ENCODE measurements around the gene KLHDC10. TPM values are rescaled to one million over a fixed set of nuclear protein-coding genes. Genes with fewer than 3 reads are reported as not detected.
"Not testable (repeated sequence)": the region's sequence is repeated elsewhere in the genome, so short reads cannot be mapped to it uniquely, and the experiment has no call there.

The KLHDC10 gene
- total RNA-seq, 2 donors from 2014 or later, result 16.2 to 21.3 TPM

DNA sequence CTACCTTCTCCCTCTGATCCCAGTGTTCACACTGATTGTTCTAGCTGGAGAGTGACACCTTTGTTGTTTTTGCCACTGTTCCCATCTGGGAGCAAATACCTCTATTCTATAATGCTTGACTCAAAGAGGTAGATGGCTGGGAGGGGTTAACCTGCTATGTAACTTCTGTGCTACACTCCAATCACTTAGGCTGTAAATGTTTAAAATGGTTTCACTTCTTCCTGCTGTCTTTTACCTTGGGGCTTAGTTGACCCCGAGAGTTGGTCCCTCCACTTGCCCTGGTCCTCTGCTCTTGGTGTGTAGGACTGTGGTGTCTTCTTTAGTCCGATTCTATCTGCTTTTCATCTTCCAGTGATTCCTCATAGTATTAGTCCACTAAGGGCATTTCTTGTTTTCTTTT lies 22.3 kb downstream of the KLHDC10 start:
- peak overlapping the region; percentile 69 for H3K27ac Mint-ChIP-seq
- H3K9me3 Mint-ChIP-seq, result no peaks in the 10 kb centered on the region
- ATAC-seq (replicated peaks), result no peak
- no peaks in the 10 kb centered on the region for H3K27me3 Mint-ChIP-seq
- H3K4me3 Mint-ChIP-seq, result no peak overlapping the region
- H3K4me1 Mint-ChIP-seq, result peaks cover 15% of the 10 kb centered on the region
- peaks cover 8% of the 10 kb centered on the region for H3K36me3 Mint-ChIP-seq (ENCODE audit: low read depth)

DNA sequence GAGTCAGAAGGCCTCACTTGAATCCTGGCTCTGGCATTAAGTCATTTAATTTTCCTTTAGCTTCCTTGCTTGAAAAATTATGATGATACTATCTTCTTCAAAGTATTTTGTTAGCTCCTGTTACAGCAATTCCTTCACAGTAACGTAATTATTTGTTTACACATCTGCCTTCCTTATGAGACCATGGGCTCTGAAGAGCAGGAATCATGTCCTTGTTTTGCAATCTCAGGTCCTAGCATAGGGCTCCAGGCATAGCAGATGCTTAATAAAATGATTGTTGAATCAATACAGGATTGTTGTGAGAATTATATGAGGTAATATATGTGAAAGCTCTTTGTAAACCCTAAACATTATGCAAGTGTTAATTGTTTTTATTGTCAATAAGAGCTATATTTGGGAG lies 25.5 kb downstream of the KLHDC10 start:
- no peak overlapping the region for H3K4me3 Mint-ChIP-seq
- H3K9me3 Mint-ChIP-seq, result no peaks in the 10 kb centered on the region
- no peak for ATAC-seq (replicated peaks)
- H3K27ac Mint-ChIP-seq, result no peak overlapping the region
- no peaks in the 10 kb centered on the region for H3K27me3 Mint-ChIP-seq
- H3K36me3 Mint-ChIP-seq (ENCODE audit: low read depth), result no peaks in the 10 kb centered on the region
- peaks cover 10% of the 10 kb centered on the region for H3K4me1 Mint-ChIP-seq

DNA sequence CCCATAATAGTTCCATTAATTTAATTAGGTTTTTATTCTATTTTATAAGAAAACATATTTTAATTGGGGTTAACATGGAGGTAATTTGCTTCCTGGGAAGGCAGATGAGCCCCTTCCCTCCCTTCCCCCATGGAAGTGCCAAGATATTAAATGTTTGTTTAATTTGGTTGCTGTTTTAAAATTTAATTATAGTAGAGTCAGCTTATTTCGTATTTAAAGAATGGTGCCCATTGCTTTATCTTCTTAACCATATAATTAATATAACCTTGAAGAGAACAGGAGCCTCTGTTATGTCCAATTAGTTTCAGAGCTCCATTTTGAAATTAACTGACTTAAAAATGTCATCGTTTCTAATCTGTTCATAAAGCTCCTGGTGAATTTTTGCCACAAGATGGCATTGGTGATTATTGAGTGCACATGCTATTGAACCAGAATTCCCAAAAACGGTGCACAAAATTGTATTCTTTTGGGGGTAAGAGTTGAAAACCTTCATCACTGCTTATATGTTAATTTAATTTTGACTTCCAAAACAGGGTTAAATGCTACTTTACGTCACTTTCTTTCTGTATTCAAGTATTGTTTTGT lies 26.0 kb downstream of the KLHDC10 start:
- Mint-ChIP-seq H3K36me3 (ENCODE audit: low read depth) (no peaks in the 10 kb centered on the region), H3K27ac (no peak overlapping the region), H3K4me1 (peaks cover 8% of the 10 kb centered on the region), H3K9me3 (no peaks in the 10 kb centered on the region), H3K4me3 (no peak overlapping the region), H3K27me3 (no peaks in the 10 kb centered on the region)
- ATAC-seq (replicated peaks), result no peak

DNA sequence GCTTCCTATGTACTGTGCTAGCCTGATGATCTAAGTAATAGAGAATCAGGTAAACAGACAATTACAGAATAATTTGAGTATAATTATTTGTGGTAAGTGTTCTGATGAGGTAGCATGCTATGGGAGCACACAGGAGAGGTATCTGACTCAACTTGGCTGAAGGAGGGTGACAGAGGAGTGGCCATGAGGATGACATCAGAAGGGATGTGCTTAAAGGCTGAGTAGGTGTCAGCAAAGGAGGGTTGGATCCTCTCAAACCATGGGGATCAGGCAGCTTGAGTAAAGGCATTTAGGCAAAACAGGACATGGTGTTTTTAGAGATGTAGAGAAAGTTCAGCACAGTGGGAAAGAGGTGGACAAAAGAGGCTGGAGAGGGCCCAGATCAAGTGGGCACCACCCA lies 29.0 kb downstream of the KLHDC10 start:
- Mint-ChIP-seq H3K27ac (no peak overlapping the region), H3K27me3 (no peaks in the 10 kb centered on the region), H3K4me1 (no peaks in the 10 kb centered on the region), H3K4me3 (no peak overlapping the region), H3K36me3 (ENCODE audit: low read depth) (no peaks in the 10 kb centered on the region), H3K9me3 (no peaks in the 10 kb centered on the region)
- no peak for ATAC-seq (replicated peaks)

DNA sequence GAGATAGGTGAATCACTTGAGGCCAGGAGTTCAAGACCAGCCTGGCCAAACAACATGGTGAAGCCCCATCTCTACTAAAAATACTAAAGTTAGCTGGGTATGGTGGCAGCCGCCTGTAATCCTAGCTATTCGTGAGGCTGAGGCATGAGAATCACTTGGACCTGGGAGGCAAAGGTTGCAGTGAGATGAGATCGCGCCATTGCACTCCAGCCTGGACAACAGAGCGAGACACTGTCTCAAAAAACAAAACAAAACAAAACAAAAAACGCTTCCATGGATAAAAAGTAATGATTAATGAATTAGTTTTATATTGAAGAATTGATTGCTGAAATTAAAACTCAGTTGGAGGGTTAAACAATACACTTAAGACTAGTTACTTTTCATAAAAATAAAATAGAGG lies 32.3 kb downstream of the KLHDC10 start:
- no peaks in the 10 kb centered on the region for H3K27me3 Mint-ChIP-seq
- no peak overlapping the region for H3K27ac Mint-ChIP-seq
- H3K4me1 Mint-ChIP-seq, result no peaks in the 10 kb centered on the region
- no peaks in the 10 kb centered on the region for H3K9me3 Mint-ChIP-seq
- no peak overlapping the region for H3K4me3 Mint-ChIP-seq
- no peak for ATAC-seq (replicated peaks)
- H3K36me3 Mint-ChIP-seq (ENCODE audit: low read depth), result no peaks in the 10 kb centered on the region

DNA sequence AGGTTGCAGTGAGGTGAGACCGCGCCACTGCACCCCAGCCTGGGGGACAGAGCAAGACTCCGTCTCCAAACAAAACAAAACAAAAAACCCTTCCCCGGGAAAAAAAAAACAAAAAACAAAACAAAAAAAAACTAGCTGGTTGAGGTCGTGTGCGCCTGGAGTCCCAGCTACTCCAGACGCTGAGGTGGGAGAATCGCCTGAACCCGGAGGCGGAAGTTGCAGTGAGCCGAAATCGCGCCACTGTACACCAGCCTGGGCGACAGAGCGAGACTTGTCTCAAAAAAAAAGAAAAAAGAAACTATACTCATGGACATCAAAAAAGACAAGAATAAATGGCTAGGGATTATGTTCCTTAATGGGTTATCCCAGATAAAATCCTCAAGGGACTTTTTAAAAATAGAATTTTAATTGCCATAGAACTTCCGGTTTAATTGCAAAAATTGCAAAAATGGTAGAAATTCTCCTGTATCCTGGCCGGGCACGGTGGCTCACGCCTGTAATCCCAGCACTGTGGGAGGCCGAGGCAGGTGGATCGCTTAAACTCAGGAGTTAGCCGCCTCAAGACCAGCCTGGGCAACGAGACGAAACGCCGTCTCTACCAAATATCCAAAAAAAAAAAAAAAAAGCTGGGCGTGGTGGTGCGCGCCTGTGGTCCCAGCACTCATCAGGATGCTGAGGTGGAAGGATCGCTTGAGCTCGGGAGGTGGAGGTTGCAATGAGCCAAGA lies 37.8 kb downstream of the KLHDC10 start:
- no peak for ATAC-seq (replicated peaks)
- no peak overlapping the region for H3K27ac Mint-ChIP-seq
- no peaks in the 10 kb centered on the region for H3K4me1 Mint-ChIP-seq
- H3K36me3 Mint-ChIP-seq (ENCODE audit: low read depth), result no peaks in the 10 kb centered on the region
- H3K27me3 Mint-ChIP-seq, result no peaks in the 10 kb centered on the region
- H3K4me3 Mint-ChIP-seq, result no peak overlapping the region
- no peaks in the 10 kb centered on the region for H3K9me3 Mint-ChIP-seq

DNA sequence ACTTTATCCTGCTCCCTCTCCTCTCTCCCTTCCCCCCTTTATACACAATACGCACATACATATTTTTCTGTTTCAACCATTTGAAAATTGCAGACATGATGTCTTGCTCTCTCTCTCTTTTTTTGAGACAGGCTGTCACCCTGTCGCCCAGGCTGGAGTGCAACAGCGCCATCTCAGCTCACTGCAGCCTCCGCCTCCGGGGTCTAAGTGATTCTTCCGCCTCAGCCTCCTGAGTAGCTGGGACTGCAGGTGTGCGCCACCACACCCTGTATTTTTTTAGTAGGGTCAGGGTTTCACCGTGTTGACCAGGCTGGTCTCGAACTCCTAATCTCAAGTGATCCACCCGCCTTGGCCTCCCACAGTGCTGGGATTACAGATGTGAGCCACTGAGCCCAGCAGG lies 38.5 kb downstream of the KLHDC10 start:
- no peak for ATAC-seq (replicated peaks)
- Mint-ChIP-seq H3K27me3 (no peaks in the 10 kb centered on the region), H3K27ac (no peak overlapping the region), H3K36me3 (ENCODE audit: low read depth) (no peaks in the 10 kb centered on the region), H3K4me3 (no peak overlapping the region), H3K9me3 (no peaks in the 10 kb centered on the region), H3K4me1 (no peaks in the 10 kb centered on the region)

DNA sequence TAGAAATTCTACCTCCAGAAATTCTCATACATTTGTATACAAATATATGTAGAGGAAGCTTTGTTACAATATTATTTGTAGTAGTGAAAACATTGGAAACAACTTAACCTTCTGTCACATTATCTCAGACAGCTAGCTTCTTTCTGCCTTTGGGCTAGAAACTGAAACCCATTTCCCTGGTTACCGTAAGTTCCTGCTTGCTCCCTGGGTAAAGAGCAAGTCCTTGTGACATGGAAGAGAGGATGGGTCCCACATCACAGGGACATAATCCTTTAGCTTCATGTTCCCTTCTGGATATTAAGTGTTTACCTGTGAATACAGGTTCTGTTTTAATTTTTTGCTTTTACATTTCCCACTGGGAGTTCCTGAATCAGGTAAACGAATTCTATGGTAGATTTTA lies 41.8 kb downstream of the KLHDC10 start:
- ATAC-seq (replicated peaks), result no peak
- Mint-ChIP-seq H3K27ac (no peak overlapping the region), H3K4me1 (no peaks in the 10 kb centered on the region), H3K9me3 (no peaks in the 10 kb centered on the region), H3K27me3 (no peaks in the 10 kb centered on the region), H3K4me3 (no peak overlapping the region), H3K36me3 (ENCODE audit: low read depth) (no peaks in the 10 kb centered on the region)

DNA sequence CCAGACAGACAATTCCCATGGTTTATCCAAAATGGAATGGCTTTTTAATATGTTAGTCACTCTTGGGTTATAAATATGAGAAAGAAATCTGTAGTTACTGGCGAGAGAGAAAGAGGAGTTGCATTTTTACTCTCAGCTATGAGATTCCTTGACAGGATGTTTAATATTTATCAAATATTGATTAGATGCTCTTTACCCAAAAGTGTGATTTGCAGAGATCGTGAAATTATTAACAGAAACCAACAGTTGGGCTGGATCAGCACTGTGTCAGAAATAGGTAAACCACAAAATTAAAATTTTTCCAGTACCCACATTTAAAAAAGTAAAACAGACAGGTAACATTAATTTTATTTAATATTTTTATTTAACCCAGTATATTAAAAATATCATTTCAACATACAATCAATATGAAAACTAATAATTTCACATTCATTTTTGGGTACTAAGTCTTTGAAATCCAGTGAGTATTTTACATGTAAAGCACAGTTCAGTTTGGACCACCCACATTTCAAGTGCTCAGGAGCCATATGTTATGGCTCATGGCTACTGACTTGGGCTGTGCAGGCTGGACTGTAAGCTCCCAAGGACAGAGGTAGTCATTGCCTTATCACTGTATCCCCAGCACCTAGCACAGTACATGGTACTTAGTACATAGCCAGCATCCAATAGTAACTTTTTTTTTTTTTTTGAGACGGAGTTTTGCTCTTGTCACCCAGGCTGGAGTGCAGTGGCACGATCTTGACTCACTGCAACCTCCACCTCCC lies 42.5 kb downstream of the KLHDC10 start:
- H3K27ac Mint-ChIP-seq, result no peak overlapping the region
- no peaks in the 10 kb centered on the region for H3K4me1 Mint-ChIP-seq
- no peak for ATAC-seq (replicated peaks)
- H3K9me3 Mint-ChIP-seq, result no peaks in the 10 kb centered on the region
- H3K36me3 Mint-ChIP-seq (ENCODE audit: low read depth), result no peaks in the 10 kb centered on the region
- H3K4me3 Mint-ChIP-seq, result no peak overlapping the region
- H3K27me3 Mint-ChIP-seq, result no peaks in the 10 kb centered on the region

DNA sequence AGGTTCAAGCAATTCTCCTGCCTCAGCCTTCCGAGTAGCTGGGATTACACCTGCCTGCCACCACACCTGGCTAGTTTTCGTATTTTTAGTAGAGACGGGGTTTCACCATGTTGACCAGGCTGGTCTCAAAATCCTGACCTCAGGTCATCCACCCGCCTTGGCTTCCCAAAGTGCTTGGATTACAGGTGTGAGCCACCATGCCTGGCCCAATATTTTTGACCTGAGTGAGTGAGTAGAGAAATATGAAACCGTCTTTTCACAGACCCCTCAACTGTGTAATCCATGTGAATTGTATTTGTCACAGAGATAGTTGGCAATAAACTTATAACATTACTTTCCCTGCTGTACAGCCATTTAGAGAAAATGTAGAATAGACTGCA lies 43.1 kb downstream of the KLHDC10 start:
- ATAC-seq (replicated peaks); H3K36me3 Mint-ChIP-seq (ENCODE audit: low read depth); H3K27ac Mint-ChIP-seq; H3K27me3 Mint-ChIP-seq; H3K4me1 Mint-ChIP-seq; H3K9me3 Mint-ChIP-seq; H3K4me3 Mint-ChIP-seq: not testable (repeated sequence)

DNA sequence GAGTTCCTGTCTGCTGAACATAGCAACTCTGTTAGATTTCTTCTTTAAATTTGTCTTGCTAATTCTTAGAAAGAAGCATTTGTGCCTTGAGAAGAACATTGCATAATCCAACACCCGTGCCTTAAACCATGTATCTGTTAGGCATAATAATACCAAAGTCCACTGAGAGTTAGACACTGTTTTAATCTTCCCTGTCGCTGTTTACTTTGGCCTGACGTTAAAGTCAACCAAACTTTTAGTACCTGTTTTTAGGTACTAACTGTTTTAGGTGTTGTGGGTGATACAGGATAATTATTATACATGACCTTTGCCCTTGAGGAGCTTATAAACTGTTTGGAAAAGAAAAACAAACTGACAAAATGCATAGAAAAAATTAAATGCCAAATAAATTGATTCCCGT lies 43.6 kb downstream of the KLHDC10 start:
- H3K27ac Mint-ChIP-seq, result no peak overlapping the region
- H3K4me3 Mint-ChIP-seq, result no peak overlapping the region
- H3K27me3 Mint-ChIP-seq, result no peaks in the 10 kb centered on the region
- peaks cover 7% of the 10 kb centered on the region for H3K4me1 Mint-ChIP-seq
- ATAC-seq (replicated peaks), result no peak
- H3K36me3 Mint-ChIP-seq (ENCODE audit: low read depth), result peaks cover 10% of the 10 kb centered on the region
- H3K9me3 Mint-ChIP-seq, result no peaks in the 10 kb centered on the region

DNA sequence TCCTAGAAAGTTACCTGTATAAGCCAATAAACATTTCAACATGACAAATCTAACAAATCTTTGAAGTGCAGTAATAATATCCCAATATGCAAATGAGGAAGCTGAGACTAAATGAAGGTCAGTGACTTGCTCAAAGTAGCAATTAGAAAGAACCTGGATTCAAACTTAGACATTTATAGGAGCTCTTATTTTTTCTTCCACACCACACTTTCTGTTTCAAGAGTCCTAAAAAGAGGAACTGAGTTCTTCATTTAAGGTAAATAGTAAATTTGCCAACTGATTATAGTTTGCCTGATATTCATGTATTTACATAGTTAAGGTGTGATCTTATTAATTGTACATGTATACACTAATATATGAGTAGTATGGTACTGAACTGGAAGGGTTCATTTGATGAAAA lies 44.0 kb downstream of the KLHDC10 start:
- Mint-ChIP-seq H3K27ac (no peak overlapping the region), H3K36me3 (ENCODE audit: low read depth) (peaks cover 11% of the 10 kb centered on the region), H3K4me3 (no peak overlapping the region), H3K4me1 (peaks cover 7% of the 10 kb centered on the region), H3K9me3 (no peaks in the 10 kb centered on the region), H3K27me3 (no peaks in the 10 kb centered on the region)
- no peak for ATAC-seq (replicated peaks)

DNA sequence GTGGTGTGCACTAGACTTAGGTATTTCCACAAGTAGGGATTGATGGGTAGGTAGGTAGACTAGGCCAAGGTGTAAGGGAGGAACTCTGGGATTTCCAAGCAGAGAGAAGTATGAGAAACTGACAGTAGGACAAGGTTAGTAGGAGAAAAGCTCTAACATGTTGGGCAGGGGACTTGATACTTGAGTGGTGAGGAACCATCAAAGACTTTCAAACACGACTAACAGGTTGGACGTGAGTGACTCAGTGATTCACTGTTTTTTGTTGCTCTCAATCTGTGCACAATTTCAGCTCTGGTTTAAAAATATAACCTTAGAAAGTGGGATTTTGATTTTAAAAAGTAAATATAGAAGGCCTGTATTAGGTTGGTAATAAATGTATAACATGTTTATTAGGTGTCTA lies 44.4 kb downstream of the KLHDC10 start:
- no peak overlapping the region for H3K4me3 Mint-ChIP-seq
- H3K27me3 Mint-ChIP-seq, result no peaks in the 10 kb centered on the region
- H3K4me1 Mint-ChIP-seq, result peaks cover 7% of the 10 kb centered on the region
- no peaks in the 10 kb centered on the region for H3K9me3 Mint-ChIP-seq
- ATAC-seq (replicated peaks), result no peak
- no peak overlapping the region for H3K27ac Mint-ChIP-seq
- peaks cover 15% of the 10 kb centered on the region for H3K36me3 Mint-ChIP-seq (ENCODE audit: low read depth)

DNA sequence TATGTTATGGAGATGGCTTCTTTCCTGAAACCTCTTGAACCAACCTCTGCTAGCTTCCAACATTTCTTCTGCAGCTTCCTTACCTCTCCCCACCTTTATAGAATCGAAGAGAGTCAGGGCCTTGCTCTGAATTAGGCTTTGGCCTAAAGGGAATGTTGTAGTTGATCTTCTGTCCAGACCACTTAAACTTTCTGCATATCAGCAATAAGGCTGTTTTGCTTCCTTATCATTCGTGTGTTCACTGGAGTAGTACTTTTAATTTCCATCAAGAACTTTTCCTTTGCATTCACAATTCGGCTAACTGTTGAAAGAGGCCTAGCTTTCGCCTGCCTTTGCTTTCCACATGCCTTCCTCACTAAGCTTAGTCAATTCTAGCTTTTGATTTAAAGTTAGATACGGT lies 48.0 kb downstream of the KLHDC10 start:
- H3K27me3 Mint-ChIP-seq, result no peaks in the 10 kb centered on the region
- peaks cover 11% of the 10 kb centered on the region for H3K4me1 Mint-ChIP-seq

DNA sequence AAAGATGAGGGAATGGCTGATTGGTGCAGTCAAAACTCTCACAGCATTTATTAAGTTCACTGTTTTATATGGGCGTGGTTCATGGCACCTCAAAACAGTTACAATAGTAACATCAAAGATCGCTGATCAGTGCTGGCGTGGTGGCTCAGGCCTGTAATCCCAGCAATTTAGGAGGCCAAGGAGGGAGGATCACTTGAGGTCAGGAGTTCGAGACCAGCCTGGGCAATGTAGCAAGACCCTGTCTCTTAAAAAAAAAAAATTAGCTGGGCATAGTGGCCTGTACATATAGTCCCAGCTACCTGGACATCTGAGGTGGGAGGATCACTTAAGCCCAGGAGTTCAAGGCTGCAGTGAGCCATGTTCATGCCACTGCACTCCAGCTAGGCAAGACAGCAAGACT lies 48.5 kb downstream of the KLHDC10 start:
- Mint-ChIP-seq H3K27me3 (no peaks in the 10 kb centered on the region), H3K27ac (peak overlapping the region; percentile 33), H3K4me3 (no peak overlapping the region), H3K36me3 (ENCODE audit: low read depth) (peaks cover 53% of the 10 kb centered on the region), H3K9me3 (no peaks in the 10 kb centered on the region), H3K4me1 (peaks cover 11% of the 10 kb centered on the region)
- no peak for ATAC-seq (replicated peaks)

More for the DNA sequence above, 48.0 kb downstream of the KLHDC10 start:
- H3K9me3 Mint-ChIP-seq, result no peaks in the 10 kb centered on the region
- peak overlapping the region; percentile 33 for H3K27ac Mint-ChIP-seq
- no peak for ATAC-seq (replicated peaks)
- no peak overlapping the region for H3K4me3 Mint-ChIP-seq
- peaks cover 48% of the 10 kb centered on the region for H3K36me3 Mint-ChIP-seq (ENCODE audit: low read depth)
